K562 treated with DMSO at 1 percent for 24 hours (cell line): Measurements from ENCODE around the gene FAM120C. TPM values are rescaled to one million over a fixed set of nuclear protein-coding genes. Genes with fewer than 3 reads are reported as not detected.

ENCODE experiments used
- total RNA-seq: library from RNA; unstranded; fragments of 300-600 nt; gene quantifications from 2 replicates; pipeline ENCODE4 v1.2.3, GENCODE V29; 2022; ENCODE audit warnings: low read depth; ENCODE audit not compliant: insufficient read depth

The FAM120C gene
- 10.5 and 10.6 TPM in 2 replicates for total RNA-seq

GRCh38 chrX:54182864-54183613 is at the start of gene FAM120C:
Gene FAM120C, minus strand, starts transcription at chrX:54183254. Its CDS starts 56 bp downstream, at chrX:54183198.

GRCh38 chrX:54044126-54044876 is 138.8 kb downstream of the FAM120C start, which contains the start of gene PHF8:
Gene PHF8, minus strand, starts transcription at chrX:54044473. Its CDS starts 1,745 bp downstream, at chrX:54042728.

Other genes with a start within 250 kb of the FAM120C start
- 21.3 and 21.5 TPM in 2 replicates for gene PHF8, start 138.8 kb downstream of the FAM120C start, total RNA-seq
- not detected in 2 replicates for gene WNK3, start 174.8 kb upstream of the FAM120C start, total RNA-seq